ENCODE data around the gene AURKAIP1.

DNA sequence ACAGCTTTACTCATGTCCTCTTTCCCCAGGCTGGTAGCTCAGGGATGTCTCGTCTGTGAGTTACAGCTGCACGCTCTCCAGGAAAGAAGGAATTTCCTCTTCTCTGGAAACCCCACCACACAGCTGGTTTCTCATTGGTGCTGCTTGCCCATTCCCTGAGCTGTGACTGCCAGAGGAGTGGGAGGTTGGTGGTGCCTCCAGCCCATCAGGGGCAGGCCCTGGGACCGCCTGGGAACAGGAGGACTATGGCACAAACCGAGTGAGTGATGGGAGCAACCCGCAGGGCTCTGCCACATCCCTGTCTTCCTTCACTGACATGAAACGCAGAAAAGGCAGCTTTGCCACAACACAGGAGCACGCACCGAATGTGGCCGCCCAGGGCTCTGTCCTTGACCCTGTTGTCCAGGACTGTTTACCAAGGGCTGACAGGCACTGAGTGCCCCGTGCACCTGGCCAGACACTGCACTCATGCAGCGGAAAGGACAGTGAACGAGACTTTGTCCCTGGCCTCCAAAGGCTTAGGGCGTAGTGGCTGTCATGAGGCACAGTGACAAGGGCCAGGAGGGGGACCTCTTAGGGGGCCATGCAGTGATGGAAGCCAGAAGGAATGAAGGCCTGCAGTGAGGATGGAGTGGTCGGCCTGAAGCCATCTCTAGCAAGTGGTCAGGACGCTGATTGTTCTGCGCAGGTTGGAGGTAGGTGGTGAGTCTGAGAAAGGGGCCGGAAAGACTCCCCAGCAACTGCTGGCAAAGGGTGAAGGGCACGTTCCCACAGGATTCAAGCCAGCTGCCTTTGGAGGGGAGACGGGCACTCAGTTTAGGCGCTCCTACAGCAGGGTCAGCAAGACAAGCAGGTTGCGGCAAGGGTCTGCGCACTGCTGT lies 25.8 kb upstream of the AURKAIP1 start:
- TF ChIP-seq, protein P1, sequence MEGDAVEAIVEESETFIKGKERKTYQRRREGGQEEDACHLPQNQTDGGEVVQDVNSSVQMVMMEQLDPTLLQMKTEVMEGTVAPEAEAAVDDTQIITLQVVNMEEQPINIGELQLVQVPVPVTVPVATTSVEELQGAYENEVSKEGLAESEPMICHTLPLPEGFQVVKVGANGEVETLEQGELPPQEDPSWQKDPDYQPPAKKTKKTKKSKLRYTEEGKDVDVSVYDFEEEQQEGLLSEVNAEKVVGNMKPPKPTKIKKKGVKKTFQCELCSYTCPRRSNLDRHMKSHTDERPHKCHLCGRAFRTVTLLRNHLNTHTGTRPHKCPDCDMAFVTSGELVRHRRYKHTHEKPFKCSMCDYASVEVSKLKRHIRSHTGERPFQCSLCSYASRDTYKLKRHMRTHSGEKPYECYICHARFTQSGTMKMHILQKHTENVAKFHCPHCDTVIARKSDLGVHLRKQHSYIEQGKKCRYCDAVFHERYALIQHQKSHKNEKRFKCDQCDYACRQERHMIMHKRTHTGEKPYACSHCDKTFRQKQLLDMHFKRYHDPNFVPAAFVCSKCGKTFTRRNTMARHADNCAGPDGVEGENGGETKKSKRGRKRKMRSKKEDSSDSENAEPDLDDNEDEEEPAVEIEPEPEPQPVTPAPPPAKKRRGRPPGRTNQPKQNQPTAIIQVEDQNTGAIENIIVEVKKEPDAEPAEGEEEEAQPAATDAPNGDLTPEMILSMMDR (IDR thresholded peaks at IDR 0.05; ENCODE audit: low read depth, low read length), result no peak
- no peak for TF ChIP-seq POLR2A (IDR thresholded peaks at IDR 0.05; ENCODE audit: extremely low read depth, insufficient read length)

Data from NB4 (cell line).